ENCODE data around the gene CRYBB2. TPM values are rescaled to one million over a fixed set of nuclear protein-coding genes. Genes with fewer than 3 reads are reported as not detected.

The CRYBB2 gene
- total RNA-seq, 1 experiment from 2014 or later, result not detected

- Histone ChIP-seq H3K9me3 (ENCODE audit: control insufficient read depth, low read depth, low read length) (no peaks in the 10 kb centered on the region), H2BK20ac (ENCODE audit: low read depth, low read length, poor library complexity, severe bottlenecking) (no peak overlapping the region), H3K56ac (ENCODE audit: insufficient read length, low read depth, low read length) (no peak overlapping the region), H3K4me1 (ENCODE audit: insufficient read depth, low read length) (no peaks in the 10 kb centered on the region), H3K27ac (ENCODE audit: insufficient read length, low read depth, low read length) (no peak overlapping the region), H2BK120ac (ENCODE audit: low read depth, low read length, poor library complexity, severe bottlenecking) (no peak overlapping the region), H3K4me2 (ENCODE audit: insufficient read depth, insufficient read length, low read length) (no peak overlapping the region), H2BK5ac (ENCODE audit: insufficient read length, low read length) (no peak overlapping the region), H3K79me1 (ENCODE audit: insufficient read depth, low read depth, low read length, poor library complexity, severe bottlenecking) (no peaks in the 10 kb centered on the region), H4K20me1 (ENCODE audit: control insufficient read depth, insufficient read depth, insufficient read length) (no peaks in the 10 kb centered on the region), H2AFZ (ENCODE audit: low read length) (no peak overlapping the region), H4K5ac (ENCODE audit: insufficient read length, low read depth, low read length) (no peak overlapping the region), H2BK15ac (ENCODE audit: low read depth, low read length) (no peak overlapping the region), H3K23me2 (ENCODE audit: insufficient read length, low read depth, low read length, poor library complexity, severe bottlenecking) (no peaks in the 10 kb centered on the region), H3K9ac (ENCODE audit: extremely low read depth, insufficient read length, low read length) (no peak overlapping the region), H3K23ac (ENCODE audit: insufficient read length, low read depth, low read length) (no peak overlapping the region), H2AK5ac (ENCODE audit: insufficient read length, low read length) (no peak overlapping the region), H3K4ac (ENCODE audit: low read depth, low read length) (no peak overlapping the region), H3T11ph (ENCODE audit: low read length) (no peak overlapping the region), H3K27me3 (ENCODE audit: insufficient read depth, low read length) (no peaks in the 10 kb centered on the region; the same call in 1 of the 2 replicates), H3K79me2 (ENCODE audit: insufficient read depth, low read length) (no peaks in the 10 kb centered on the region), H3K14ac (ENCODE audit: insufficient read depth, low read length) (no peak overlapping the region), H4K91ac (ENCODE audit: insufficient read length, low read depth, low read length) (no peak overlapping the region), H3K18ac (ENCODE audit: insufficient read length, low read depth, low read length) (no peak overlapping the region), H4K8ac (replicated peaks; ENCODE audit: insufficient read length, low read depth, low read length) (no peak overlapping the region), H2BK12ac (ENCODE audit: insufficient read length, low read depth, low read length) (no peak overlapping the region)
- Mint-ChIP-seq H3K4me3 (no peak overlapping the region), H3K36me3 (ENCODE audit: insufficient read depth in 1 of 3, low read depth in 3 of 3) (peaks cover 10 to 30% (median 17%) of the 10 kb centered on the region in 3 experiments), H3K27ac (0 out of 7 replicates have a peak overlapping the region, but pooled peaks of 1 of the 3 experiments have one; percentile 75), H3K27me3 (ENCODE audit: low read depth) (no peaks in the 10 kb centered on the region), H3K4me1 (peaks cover 9% of the 10 kb centered on the region in 2 experiments), H3K9me3 (peaks cover 0 to 2% of the 10 kb centered on the region in 2 experiments; a peak in 1 of 5 replicates)
- WGBS (ENCODE audit: extremely low coverage, insufficient read length, low lambda C conversion rate), result no CpG with 5 or more reads among the region's 13 CpGs
- TF ChIP-seq CTCF (conservative IDR thresholded peaks at IDR 0.05), result no peak
- no peak for DNase-seq
Observed at GRCh38 chr22:25177226-25177625, 42.2 kb upstream of the CRYBB2 start.

Data from H9 (cell line).